GM19240 (cell line): ENCODE data around the gene CYP26B1.
A peak's percentile ranks its signal among the peaks of the same experiment; 100 is the strongest.

Experiments used
- DNase-seq: peaks from one replicate; pipeline ENCODE4 v3.0.0; 2011; ENCODE audit warnings: low spot score; ENCODE audit not compliant: insufficient read length

The CYP26B1 gene

DNA sequence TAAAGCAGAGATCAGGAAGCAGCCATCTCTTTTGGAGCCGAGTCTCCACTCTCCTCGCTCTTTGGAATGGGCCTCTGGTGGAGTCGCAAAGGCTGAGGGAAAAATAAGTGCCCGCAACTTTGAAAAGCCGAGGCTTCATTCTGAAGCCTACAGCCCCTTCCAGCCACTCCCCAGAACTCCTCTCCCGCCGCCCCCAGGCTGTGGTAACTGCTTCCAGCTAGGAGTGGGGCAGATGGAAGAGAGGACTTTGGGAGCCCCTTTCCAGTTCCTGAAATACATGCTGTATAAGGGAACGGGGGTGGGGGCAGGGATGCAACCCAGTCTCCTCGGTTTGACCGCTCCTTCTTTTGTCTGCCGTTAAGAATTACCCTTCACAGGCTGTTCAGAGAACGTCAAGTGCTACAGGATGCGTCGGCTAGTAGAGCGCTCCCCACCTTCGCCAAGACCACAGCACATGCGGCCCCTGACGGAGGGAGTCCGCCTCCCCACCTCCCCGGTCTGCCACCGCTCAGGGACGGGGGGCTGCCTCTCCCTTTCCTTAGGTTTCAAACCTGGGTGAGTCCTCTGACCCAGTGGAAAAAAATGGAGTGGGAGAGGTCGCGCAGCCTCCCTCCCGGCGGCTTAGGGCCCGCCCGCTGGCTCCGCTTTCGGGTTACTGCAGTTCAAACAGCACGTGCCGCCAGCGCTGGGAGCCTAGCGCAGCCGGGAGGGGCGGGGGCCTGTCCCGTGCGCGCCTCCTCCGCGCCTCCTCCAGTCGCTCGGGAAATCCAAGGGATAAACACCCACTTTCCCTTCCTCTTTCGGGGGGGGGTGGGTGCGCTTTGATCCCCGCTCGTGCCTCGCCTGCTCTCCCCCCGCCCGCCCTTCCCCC, 4.9 kb downstream of the CYP26B1 start:
- DNase-seq: no peak

DNA sequence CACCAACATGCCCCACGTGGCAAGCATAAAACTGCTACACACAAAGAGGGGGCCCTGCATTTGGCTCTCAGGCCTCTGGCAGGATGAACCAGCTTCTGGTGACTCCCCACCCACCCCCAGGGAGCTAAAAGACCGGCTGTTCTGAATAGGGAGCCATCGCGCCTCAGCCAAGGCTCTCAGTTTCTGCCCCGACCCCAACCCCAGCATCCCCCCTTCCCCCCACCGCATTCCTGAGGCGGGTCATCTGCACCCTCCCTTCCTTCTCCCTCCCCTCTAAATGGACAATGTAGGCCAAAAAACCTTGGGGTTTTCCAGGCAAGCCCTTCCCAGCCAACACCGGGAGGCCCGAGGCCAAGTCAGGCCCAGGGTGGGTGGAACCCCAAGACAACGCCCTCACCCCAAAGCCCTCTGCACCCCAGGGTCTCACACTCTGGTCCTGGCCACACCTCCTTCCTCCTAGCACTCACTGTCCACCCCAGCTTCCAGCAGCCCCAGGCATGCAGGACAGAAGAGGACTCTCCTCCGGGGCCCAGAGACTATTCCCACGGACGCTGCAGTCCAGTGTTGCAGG, 5.7 kb downstream of the CYP26B1 start:
- DNase-seq: no peak

DNA sequence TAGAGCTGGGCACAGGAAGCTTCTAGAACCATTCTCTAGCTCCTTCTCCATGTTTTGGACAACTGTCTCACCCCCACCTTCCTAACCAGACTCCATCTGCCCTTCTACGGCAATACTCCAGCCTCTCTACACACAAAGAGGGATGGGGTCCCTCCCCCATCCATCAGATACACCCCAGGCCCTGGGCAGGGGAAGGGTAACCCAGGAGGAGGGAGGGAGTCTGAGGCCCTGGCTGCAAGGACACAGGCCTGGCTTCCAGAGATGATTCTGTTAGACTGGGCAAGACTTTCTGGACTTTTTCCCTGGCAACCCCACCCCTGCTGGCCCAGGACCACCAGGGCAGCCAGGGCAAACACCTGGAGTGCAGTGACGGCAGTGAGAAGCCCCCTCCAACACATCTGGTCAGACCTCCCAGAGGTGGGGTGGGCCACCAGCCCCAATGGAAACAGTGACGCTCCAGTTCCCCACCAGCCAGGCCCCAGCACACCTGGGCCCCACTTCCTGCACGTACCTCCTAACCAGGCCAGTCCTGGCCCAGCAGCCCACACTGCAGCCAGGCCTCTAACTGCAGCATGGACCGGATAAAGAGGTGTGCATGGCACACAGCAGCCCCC, 6.5 kb downstream of the CYP26B1 start:
- DNase-seq: no peak

DNA sequence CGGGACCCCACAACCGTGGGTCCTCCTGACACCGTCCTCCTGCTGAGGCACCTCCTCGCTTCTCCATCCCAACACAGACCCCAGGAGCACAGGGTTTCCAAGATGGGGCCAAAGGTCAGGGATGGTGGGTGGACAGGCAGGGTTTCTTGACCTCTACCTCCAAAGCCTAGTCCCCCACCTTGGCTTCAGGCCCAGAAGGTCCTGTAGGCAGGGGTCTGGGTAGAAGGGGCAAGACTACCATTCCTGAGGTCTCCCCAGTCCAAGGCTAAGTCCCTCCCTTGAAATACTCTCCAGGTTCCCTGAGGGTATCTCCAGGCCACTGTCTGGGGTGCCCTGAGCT, 7.1 kb downstream of the CYP26B1 start:
- DNase-seq: no peak

DNA sequence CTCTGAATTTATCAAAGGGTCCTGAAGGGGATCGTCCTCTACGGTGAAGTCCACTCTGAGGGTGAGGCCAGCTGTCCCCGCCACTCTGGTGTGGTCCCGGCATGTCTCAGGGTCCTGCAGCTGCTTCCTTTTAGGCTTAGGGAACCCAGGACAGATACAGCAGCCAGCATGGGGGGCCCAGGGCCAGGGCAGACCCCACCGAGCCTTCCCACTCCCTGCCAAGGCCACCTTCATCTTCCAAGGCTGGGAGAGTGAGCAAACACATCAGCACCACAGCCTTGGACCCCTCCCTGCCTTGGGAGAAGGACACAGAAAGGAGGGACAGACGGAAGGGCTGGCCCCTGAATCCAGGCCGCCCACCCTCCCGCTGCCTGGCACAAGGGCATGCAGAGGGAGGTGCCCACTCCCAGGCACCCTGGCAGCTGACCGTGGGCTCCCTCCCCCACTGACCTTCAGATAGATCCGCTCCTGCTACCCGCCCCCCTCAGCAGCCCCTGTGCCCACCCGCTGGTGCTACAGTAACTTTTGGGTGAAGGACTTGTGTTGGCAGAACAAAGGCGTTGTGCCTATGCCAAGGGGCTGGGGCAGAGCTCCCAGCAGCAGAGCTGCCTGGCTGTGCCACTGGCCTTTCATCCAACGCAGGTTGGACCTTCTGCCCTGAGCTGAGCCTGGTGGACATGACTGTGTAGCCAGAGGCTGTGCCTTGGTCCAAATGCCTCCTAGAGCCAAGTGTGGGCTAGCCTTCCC, 7.6 kb downstream of the CYP26B1 start:
- DNase-seq: no peak

DNA sequence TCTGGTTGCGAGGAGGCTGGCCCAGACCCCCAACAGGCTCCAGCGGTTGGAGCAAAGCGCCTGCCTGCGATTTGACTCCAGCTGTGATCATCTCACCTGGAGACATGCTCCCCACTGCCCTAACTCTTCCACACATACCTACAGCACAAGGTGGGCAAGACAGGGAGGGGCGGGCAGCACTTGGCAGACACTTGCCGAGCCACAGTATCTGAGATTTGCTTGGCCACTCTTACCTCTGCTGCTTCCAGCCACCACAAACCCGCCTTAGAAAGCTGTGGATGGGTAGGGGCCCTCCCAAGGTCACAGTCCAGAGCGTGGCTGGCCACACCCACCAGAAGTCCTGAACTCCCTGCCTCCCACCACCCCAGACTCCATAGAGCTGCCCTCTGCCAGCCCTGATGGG, 8.2 kb downstream of the CYP26B1 start:
- no peak for DNase-seq

DNA sequence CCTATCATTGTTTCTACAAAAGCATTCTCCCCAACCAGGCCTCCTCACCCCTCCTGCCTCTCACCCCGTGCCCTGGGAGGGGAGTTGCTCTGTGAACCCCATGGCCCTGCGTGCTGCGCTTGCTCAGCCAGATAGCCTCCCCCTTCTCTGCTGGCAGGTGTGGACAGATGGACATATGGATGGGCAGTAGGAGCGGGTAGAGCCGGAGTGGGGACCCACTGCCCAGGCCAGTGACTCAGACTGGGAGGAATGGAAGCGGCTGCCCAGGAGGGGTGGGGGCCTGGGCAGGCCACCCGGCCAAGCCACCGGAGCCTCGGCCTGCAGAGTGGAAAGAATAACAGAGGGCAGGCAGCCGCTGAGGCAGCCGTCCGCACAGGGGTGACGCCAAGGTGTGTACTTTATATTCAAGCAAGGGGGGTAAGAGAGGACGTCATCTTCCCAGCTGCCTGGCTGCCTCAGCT, 8.7 kb downstream of the CYP26B1 start:
- DNase-seq: no peak

DNA sequence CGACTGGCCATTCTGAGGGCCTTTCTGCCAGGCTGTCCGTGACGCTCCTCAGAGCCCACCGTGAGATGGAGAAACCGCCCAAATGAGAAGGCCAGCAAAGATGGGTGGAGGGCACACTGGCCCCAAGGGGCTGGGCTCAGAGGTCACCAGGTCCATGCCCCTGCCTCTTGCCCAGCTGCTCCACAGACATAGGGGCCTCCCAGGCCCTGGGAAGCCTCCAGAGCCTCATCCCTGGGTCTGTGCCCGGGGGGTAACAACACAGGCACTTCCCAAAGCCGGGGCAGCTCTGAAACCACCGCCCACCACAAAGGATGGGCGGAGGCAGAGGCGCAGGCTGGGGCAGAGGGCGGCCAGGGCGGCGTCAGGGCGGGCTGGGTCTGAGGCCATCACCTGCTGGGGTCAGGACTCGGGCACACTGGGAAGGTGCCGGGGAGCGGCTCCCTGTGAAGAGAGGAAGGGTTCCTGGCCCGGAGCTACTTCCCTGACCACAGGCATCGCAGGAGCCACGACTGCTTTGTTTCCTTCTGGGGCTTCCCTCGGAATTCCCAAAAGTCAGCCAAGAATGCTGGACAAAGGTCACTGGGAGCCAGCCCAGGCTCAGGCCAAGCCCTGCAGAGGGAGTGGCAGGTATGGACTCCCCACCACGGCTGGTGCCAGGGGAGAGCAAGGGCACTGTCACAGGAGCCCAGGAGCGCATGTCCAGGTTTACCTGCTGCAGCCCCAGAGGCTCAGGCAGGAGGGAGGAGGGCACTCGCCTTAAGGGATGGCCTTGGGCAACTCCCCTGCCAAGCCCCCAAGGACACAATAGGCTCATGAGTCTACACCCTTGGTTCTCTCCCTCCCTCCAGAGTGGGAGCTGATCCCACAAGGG, 9.4 kb downstream of the CYP26B1 start:
- no peak for DNase-seq

DNA sequence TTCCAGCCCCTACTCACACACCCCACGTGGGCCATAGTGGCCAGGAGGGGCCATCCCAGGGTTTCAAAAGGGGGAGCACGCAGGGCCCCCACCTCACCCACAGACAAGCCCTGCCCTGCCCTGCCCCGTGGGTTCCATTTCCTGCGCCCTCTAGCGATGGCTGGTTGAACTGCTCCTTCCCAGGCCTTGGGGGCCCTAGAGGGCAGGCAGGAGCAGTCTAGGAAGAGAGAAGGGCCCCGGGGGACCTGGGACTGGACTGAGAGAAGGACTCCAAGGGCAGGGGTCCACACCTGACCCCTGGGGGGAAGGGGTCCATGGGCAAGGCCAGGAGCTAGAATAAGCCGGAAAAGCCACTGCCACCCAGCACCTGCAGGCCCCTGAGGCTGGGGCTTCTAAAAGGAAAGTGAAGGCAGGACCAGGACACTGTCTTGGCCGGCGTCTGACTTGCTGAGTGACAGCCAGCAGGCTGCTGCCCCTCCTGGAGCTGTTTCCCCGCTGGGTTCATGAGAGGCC, 10.1 kb downstream of the CYP26B1 start:
- DNase-seq: peak; percentile 84

DNA sequence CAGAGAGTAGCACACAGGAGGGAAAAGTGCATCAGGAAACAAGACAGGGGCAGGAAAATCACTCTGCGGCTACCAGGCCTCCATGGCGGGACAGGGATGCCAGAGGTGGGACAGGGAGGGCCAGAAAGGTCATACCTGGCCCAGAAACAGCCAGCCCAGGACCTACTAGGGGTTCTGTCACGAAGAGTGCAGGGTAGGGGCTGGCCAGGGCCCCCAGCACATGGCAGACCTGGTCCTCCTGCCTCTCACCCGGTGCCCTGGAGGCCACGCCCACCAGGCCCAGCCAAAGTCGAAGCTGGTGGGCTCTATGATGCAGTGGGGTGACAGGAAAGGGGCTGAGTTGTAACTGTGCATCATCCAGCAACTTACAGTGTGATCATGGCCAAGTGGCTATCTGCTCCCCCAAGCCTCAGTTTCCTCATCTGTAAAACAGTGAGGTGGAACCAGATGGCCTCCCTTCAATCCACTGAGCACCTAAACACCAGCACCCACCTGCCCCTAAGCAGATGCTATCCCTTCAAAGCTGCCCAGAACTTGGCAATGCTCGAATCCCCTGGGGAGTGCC, 10.6 kb downstream of the CYP26B1 start:
- no peak for DNase-seq

DNA sequence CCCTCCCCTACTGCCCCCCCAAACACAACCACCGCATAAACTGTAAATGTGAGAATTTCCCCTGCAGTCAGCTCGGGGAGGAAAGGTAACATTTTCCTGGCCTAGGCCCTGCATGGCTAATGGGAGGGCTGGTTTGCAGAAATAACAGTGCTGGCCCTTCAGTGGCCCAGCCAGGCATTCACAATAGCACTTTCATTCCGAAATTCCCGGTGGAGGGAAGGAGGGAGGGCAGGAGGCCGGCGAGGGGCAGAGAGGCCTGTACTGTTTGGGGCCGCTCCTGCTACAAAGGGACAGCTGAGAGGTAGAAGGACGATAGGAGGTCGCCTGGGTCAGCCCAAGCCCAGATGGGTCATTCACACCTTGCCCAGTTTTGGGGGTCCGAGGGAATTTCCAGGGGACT, 11.3 kb downstream of the CYP26B1 start:
- no peak for DNase-seq

DNA sequence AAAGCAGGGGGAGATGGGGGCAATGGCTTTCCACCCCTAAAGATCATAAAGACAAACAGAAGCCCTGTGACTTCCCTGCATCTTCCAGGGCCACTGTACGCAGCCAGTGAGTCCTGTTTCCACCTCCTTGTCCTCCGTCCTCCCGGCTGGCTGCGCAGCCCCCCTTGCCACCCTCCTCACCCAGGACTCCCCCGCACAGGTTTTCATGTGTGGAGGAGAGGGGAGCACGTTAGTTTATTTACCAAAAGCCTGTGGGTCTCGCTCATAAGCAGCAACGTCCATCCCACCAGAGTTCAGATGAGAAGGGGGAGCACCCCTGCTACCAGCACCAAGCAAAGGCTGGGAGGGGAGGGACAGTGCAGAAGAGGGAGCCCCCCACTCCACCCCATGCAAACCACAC, 11.7 kb downstream of the CYP26B1 start:
- DNase-seq: no peak

DNA sequence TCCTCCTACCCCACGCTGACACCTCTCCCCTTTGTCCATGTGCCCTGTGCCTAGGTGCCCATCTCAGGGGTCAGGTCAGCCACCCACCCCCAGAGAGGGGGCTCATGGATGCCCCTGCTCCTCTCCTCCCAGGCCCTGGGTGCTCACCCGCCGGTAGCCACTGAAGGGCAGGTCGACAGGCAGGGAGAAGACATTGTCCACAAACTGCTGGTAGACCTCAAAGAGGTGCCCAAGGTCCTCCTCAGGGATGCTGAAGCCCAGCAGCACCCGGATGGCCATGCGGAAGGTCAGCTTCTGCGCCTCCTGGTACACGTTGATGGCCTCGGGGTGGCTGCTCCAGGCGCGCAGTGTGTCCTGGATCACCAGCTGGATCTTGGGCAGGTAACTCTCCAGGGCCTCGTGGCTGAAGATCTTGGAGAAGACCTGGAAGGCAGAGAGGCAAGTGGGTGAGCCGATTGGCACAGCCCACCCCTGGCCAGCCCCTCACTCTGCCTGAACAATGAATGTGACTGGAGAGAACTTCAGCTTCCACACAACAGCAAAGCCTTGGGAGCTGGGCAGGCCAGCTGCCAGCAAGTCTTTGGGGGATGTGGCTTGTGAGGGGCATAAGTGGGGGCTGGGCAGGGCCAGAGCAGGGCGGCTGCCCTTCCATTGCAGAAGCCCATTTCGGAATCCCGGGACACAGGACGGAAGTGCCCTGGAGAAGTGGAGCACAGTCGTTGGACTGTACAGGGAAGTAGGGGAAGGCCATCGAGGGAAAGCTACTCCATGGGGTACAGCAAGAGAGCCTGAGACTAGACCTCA, 12.5 kb downstream of the CYP26B1 start:
- DNase-seq: no peak

DNA sequence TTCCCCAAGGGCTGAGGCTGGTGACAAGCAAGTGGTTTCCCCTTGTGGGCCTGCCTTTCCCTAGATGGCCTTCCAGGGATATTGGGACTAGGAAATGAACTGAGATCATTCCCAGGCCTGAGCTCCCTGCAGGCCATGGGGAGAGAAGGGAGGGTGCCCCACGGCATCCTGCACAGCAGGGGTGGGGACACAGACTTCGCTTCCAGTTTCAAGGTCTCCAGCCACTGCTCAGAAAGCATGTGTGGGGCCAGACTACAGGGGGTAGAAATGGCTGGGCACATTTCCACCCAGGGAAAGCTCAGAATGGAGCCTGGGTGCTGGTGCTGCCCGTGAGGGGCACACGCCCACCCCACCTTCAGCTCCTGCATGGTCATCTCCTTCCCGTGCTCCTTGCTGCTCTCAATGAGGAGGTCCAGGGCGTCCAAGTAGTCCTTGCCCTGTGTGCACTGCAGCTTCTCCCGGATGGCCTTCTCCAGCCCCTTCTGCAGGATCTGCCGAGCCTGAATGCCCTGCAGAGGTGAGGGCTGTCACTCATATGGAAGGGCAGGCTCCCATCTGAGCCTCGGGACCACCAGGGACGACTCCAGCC, 13.2 kb downstream of the CYP26B1 start:
- DNase-seq: no peak

DNA sequence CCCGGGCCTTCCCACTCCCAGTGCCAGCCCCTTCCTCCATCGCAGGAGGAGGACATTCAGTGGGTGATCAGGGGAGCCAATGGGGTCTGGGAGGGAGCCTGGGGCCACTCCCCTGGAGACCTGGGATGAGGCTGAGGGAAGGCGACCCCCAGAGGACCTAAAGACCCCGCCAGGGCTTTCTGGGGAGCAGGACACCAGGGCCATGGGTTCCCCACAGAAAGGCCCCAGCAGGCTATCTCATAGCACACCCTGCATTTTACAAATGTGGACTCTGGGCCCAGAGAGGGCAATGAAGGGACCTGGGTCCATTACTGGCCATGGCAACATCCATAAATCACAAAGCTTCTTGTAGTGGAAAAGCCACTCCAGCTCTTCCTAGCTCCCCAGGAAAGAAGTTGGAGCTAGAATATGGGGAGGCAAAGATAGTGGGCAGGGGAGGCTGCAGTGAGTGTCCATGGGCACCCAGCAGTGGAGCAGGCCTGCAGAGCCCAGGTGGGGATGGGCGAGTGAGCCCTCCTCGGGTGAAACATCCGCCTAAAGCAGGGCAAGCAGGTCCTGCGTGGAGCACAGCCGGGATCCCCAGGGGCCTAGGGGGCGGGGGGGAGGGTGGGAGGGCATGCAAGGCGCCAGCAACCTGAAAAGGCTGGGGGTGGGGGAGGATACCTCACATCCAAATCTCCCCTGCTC, 13.8 kb downstream of the CYP26B1 start:
- DNase-seq: no peak

DNA sequence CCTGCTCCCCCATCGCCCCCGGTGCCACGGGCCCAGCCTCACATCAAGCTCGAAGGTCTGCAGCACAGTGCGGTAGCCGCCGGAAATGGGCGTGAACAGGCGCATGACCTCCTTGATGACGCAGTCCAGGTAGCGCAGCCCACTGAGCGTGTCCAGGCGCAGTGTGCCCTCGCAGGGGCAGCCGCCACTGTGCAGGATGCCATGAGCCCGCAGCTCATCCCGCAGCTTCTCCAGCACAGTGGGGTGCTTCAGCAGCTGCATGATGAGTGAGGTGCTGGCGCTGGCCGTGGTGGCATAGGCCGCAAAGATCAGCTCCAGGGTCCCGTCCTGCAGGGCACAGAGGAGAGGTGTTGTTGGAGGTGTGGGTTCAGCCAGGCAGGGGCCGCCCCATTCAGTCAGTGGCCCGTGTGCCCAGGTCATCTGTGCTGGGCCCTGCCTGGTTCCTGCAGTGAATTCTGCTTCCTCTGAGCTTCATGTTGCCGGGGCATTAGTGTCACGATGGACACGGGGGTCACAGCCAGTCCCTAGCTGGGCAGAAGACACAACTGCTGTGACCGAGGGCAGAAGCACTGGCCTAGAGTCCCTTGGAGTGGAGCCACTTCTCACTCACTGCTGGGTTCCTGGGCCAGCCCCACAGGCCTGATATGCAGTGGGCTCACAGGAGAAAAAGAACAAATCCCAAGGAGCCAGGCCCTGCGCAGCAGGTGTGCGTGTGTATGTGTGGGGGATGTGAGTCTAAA, 14.5 kb downstream of the CYP26B1 start:
- DNase-seq: no peak

DNA sequence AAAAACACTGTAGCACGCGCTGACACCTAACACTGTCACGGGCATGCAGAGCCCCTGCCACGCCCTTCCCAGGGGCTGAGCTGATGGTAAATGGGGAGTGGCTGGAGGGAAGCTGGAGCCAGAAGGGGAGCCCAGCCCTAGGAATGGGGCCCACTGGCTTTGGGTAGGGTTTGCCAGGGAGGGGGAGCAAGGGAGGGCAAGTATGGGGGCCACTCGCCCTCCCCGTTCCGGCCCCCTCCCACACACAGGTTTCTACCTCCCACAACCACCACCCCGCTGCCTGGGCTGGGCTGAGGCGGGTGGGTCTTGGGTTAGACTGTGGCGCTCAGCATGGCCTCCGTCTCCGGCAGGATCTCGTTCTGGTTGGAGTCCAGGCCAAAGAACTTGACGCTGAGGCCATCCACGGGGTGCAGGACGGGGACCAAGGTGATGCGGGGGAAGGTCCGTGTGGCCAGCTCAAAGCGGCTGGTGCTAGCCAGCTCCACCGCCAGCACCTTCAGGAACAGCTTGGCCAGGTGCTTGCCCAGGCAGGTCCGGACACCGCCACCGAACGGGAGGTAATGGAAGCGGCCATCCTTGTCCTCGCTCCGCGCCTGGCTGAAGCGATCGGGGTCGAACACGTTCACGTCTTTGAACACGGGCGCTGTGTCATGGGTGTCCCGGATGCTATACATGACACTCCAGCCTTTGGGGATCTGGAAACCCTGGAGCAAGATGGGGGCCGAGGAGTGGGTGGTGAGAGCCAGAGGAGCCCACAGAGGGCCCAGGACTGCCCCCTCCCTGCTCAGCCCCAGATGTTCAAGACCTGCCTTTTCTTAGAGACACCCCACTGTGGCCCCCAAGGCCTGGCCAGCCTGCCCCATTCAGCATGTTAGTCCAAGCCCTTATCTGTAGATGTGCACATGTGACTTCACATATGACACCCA, 15.5 kb downstream of the CYP26B1 start:
- DNase-seq: no peak
